Activated CD4-positive, alpha-beta T cell treated with anti-CD3 and anti-CD28 coated beads for 24 hours (primary cell): Measurements from ENCODE around the gene CCL17.
"Not testable (repeated sequence)": the region's sequence is repeated elsewhere in the genome, so short reads cannot be mapped to it uniquely, and the experiment has no call there.

Experiments
- DNase-seq, 2 donors: peaks; one replicate each; pipeline ENCODE4 v3.0.0-alpha.2; 2020; ENCODE audit warnings: low read depth in 2 of 2

The CCL17 gene

DNA sequence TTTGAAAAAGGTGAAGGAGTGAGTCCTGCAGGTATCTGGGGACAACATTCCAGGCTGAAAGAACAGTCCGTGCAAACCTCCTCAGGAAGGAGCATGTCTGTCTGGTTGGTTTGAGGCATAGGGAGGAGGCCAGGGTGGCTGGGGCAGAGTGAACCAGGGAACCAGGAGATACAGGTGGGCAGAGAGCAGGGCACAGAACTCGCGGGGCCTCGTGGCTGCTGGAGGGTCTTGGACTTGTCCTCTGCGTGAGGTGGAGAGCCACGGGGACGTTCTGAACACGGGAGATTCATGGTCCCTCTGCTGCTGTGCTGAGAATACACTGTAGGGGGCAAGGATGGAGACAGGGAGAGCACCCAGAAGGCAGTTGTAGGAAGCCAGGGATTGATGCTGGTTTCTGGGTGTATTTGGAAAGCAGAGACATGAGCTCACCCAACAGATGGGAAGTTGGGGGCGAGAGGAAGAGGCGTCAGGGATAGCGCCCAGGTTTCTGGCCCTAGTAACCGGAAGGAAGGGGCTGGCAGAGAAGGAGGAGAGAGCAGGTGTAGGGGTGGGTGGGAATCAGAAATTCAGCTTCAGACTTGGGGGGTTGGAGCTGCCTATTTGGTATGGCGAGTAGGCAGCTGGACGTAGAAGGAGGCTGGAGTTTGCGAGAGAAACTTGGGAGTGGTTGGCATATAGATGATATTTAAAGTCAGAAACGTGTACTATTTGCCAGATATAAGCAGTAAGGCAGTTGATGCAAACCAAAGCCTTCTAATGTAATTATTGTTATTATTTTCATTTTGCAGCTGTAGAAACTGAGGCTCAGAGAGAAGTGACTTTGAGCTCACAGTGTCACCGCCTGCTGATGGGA lies at the start of gene CCL17:
TSS of gene CCL17 (plus strand) at position 803 of the 853 bp plus-strand sequence. CDS start 9,166 bp downstream, outside the sequence.
- no peak for DNase-seq

DNA sequence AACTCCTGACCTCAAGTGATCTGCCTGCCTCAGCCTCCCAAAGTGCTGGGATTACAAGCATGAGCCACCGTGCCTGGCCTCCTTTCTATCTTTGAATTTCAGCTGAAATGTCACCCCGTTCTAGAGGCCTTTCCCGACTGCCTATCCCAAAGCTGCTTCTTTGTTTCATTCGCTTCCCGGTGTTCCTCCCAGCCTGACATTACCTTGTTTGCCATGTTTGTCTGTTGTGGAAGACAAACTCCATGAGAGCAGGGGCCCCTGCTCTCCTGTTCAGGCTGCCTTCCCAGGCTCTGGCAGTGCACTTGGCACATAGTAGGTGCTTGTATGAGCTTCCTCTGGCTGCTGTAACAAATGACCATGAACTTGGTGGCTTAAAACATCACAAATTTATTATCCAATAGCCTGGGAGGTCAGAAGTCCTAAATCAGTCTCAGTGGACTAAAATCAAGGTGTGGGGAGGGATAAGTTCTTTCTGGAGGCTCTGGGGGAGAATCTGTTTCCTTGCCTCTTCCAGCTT lies 48.6 kb upstream of the CCL17 start:
- no peak for DNase-seq

DNA sequence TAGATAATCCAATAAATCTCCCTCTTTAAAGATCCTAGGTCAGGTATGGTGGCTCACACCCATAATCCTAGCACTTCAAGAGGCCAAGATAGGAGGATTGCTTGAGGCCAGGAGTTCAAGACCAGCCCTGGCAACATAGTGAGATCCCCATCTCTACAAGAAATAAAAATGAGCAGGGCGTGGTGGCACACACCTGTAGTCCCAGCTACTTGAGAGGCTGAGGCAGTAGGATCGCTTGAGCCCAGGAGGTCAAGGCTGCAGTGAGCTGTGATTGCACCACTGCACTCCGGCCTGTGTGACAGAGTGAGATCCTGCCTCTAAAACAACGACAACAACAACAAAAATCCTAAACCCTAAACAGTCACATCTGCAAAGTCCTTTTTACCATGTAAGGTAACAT lies 48.0 kb upstream of the CCL17 start:
- no peak for DNase-seq

DNA sequence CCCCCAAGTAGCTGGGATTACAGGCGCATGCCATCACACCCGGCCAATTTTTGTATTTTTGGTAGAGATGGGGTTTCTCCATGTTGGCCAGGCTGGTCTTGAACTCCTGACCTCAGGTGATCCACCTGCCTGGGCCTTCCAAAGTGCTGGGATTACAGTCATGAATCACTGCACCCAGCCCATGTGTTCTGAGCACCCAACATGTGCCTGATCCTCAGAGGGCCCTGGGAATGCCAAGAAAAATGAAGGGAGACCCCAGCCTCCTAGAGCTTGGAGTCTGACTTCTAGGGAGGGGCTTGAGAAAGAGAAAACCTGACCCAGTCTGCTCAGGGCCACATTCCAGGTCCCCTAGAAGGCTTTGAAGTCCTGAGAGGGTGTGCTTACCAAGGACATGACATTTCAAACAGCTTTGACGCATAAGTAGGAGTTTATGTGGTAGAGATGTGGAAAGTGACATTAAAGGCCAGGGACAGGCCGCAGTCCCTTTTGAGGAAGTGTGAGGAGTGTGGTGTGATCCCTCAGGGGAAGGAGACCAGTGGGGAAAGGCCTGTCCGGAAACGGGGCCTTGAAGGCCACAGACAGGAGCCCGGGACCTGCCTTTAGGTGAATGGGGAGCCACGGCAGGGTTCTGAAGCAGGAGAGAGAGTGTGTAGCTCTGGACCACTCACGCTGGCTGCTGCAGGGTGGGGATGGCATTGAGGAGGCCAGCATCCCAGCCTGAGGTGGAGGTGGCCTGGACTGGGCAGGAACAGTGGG lies 47.1 kb upstream of the CCL17 start:
- DNase-seq = no peak

DNA sequence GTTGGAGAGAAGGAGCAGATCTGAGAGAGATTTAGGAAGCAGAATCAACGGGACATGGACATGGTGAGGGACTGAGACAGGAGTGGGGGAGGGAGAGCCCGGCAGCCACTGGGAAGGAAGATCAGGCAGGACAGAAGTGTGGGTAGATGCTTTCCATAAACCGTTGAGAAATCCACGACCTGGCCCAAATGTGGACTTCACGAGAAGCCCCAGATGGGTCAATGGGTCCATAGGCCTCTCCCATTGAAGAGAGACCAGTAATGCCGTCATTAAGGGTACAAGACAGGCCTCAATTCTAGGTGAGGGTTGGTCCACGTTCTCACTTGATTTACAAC lies 46.5 kb upstream of the CCL17 start:
- DNase-seq = no peak

DNA sequence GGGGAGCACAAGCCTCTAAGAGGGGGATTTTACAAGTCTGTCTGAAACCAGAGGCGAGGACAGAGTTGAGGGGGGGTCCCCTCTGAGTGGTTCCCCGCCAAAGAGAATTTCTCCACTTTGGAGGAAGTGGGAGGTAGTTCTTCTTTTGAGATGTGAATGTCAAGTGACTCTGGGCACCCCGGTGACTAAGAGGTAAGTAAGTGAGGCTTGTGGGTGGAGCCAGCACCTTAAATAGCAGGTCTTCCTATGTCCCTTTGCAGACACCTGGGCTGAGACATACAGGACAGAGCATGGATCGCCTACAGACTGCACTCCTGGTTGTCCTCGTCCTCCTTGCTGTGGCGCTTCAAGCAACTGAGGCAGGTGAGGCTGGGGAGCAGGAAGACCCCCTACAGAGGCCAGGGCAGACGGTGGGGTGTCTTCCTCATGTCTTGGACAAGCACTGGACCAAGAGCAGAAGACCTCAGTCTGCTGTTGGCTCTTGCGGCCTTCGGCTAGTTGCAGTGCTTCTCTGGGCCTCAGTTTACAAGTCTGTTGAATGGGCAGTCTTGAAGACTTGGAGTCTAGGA lies 46.0 kb upstream of the CCL17 start, which contains the start of gene CCL22:
TSS of gene CCL22 (plus strand) at position 257 of the 569 bp plus-strand sequence. CDS start at position 291, 34 bp downstream.
- no peak for DNase-seq

DNA sequence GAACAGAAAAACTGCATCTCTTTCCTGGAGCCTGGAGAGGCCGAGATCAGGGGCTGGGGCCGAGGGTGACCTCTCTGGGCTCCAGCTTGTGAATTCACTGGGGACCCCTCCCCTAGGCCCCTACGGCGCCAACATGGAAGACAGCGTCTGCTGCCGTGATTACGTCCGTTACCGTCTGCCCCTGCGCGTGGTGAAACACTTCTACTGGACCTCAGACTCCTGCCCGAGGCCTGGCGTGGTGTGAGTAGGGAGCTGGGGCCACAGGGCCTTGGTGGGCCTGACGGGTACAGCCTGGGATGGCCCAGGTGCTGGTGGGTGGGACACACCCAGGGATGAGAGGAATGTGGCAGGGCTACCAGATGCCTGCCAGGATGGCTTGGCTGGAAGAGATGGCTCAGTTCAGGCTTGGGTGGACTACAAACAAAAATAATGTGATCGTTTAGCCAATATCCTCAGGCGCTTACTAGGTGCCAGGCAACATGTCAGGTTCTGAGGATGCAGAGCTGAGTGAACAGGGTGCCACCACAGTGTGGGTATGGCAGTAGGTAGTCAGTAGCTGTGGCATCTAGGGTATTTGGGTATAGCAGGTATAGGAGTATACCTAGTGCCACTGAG lies 44.1 kb upstream of the CCL17 start:
- no peak for DNase-seq

DNA sequence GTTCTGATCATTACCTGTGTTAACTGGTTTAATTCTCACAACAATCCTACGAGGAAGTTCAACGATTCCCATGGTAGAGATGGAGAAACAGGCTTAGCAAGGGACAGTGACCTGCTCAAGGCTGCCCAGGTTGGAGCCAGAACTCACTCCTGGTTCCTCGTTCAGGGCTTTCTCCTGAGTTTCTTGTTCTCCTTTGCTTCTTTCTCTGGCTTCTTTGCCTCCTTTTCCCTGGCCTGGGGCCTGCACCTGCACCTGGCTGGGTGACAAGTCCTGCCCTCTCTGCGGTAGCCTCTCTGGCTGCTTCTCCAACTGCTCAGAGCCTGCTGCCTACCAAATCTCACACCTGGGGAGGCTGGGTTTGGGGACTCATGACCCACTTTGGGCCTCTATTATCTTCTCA lies 43.2 kb upstream of the CCL17 start:
- DNase-seq = no peak

DNA sequence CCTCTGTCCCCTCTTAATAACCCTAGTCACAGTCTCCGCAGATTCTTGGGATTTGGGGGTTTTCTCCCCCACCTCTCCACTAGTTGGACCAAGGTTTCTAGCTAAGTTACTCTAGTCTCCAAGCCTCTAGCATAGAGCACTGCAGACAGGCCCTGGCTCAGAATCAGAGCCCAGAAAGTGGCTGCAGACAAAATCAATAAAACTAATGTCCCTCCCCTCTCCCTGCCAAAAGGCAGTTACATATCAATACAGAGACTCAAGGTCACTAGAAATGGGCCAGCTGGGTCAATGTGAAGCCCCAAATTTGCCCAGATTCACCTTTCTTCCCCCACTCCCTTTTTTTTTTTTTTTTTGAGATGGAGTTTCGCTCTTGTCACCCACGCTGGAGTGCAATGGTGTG lies 40.4 kb upstream of the CCL17 start:
- DNase-seq = no peak

DNA sequence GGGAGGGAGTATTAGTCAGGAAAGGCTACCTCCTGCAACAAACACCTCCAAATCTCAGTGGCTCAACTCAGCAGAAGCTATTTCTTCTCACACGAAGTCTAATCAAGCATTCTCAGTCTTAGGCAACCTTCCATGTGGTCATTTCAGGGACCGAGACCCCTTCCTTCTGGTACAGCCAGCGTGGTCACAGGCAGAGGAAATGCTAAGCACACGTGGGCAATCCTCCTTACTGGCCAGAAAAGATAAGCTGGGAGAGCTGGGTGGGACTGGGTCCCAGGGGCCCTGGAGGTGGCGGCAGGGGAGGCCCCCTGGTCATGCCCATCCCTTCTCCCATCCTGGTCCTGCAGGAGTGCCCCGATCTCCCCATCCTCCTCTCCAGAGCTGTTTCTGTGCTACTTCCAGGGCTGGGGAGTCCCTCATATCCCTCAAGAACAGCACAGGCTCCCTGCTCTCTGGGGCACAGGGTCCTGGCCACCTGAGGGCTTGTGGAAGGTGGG lies 38.0 kb upstream of the CCL17 start:
- DNase-seq = no peak

DNA sequence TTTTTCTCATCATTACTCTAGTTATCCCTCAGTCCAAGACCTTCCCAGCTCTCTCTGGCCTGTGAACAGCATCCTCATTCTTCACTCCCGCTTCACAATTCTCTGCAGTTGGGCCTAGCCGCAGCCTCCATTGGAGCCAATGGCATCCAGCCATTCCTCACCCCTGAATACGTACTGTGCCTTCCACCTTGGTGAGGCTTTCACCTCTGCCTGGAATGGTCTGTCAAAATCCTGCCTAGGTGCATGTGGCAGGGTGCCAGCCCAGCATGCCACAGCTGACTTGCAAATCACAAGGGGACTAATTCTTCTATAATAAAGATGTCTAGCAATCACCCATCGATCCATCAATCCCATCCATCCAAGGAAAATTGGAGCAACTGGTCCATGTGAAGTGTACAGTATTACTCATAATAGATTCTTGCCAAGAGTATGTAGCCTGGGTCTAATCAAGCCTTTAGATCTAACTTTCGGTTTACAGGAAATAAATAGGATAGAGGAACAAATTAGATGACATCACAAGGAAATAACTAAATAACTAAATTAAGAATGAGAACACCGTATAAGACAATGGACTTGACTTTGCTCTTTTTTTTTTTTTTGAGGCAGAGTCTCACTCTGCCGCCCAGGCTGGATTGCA lies 37.3 kb upstream of the CCL17 start:
- no peak for DNase-seq

DNA sequence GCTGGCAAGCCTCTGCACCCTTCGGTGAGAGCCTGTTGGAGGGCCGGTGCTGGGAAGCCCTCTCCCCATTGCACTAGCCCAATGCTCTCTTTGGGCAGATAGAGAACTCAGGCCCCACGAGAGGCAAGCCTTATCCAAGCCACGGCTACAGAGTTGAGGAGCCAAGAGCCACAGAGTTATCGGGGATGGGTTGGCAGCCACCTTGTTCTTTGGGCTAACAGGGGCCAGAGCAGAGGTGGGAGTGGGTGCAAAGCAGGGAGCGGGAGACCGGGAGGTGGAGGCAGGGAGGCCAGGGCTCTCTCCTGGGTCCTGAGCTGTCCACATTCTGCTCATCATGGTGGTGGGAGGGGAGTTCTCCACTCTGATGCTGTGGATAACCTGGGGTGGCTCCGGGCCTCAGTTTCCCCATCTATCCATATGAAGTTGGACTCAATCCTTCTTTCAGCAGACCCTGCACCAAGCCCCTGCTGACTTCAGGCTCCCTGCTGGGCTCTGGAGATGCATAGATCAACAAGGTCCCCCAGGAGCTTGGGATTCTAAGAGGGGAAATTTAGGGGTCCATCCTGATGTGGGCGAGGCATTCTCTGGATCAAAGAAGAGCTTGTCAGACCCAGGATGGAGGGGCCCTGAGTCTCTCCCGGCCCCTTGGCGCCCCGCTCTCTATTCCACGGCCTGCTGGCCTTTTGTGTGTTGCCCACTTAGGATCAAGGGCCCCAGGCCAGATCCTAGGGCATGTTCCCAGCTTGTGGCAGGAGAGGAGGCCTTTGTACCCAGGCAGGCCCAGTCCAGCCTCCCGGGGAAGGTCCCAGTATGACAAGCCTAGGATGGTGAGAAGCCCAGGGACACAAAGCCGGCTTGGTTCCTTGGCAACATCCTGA lies 32.8 kb upstream of the CCL17 start:
- DNase-seq = no peak

DNA sequence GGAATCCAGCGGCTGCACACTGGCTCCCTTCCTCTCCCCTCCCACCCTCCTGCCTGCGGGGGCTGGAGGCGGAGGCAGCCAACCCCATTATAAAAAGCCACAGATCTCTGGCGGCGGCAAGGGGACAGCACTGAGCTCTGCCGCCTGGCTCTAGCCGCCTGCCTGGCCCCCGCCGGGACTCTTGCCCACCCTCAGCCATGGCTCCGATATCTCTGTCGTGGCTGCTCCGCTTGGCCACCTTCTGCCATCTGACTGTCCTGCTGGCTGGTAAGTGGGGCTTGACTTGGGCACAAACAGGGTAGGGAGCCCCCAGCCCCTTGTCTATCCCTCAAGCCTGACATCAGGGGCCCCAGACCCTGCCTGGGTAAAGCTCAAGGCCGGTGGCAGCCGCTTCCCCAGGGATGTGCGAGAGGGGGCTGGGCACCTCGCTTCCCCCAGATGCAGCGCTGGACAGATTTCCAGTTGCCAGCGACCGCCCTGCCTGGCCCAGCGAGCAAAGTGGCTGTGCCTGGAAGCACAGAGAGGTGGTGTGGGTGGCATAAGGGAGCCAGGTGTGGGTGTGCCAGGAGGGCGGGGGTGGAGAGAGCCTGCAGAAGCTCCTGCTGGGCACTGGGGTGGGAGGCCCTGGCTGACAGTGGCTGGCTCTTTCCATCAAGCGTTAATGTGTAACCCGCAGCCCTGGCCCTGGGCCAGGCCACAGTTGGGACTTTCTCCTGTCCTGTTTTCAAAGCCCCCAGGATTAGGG lies 32.0 kb upstream of the CCL17 start, which contains the start of gene CX3CL1:
TSS of gene CX3CL1 (plus strand) at position 119 of the 745 bp plus-strand sequence. CDS start at position 198, 79 bp downstream.
- DNase-seq = no peak

DNA sequence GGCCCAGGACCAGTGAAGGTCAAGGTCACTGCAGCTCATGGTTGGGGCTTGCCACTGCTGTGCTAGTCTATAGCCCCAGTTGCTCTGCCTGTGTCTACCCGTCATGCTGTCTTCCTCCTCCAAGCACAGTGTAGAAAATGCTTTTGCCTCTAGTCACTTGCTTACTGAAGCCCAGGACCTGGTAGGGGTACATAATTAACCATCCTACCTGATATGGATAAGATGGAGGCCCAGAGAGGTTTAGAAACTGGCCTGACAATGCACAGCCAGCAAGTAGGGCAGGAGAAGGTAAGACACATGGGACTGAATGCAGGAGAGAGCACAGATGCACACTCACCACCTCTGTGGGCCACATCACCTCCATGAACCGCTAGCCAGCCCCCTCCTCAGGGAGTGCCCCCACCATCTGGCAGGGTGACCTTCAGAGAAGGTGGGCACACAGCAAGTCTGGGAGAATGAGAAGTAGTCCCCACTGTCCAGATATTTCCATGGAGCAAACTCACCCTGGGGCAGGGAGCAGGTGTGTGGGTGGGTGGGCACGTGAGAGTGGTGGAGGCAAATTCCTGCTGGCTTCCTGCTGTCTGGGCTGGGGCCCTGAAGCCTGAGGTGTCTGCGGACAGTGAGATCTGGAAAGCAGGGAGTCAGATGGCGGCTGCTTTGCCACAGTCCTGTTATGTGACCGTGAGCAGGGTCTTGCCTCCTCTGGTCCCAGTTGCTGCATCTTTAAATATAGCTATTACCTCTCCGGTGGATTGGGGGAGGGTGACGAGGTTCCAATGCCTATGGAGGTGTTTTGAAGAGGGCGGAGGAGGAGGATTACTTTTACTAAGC lies 31.2 kb upstream of the CCL17 start:
- DNase-seq = no peak

DNA sequence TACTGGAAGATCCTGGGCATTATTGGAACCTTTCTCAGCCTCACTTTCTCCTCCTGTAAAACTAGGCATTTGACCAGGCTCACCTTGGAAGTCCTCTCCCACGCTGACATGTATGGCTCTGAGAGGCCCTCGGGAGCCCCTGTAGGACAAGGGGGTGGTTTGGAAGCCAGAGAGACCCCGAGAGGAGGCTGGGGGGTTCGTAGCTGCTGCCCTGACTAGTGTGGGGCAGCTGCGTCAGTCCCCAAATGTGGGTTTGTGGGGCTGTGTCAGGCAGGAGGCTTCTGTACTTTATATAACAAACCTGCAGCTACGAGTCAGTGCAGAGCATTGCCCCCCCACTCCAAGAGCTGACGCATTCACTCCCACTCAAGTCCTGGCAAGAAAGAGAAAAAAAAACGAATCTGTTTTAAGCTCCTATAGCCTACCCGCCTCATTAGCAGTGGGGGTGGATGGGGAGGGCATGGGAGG lies 30.5 kb upstream of the CCL17 start:
- no peak for DNase-seq

DNA sequence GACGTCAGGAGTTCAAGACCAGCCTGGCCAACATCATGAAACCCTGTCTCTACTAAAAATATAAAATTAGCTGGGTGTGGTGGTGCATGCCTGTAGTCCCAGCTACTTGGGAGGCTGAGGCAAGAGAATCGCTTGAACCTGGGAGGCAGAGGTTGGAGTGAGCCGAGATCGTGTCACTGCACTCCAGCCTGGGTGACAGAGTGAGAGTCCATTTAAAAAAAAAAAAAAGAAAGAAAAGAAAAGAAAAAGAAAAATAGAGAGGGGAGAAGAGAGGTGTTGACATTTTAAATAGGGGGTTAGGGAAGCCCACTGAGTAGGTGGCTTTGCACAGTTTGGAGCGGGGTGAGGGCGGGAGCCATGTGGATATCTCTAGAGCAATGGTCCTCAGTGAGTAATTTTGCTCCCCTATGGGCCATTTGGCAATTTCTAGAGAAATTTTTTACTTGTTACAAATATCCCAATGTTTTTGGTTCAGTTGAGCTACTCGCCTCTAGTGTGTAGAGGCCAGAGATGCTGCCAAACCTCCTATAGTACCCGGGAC lies 29.6 kb upstream of the CCL17 start:
- DNase-seq = not testable (repeated sequence)

DNA sequence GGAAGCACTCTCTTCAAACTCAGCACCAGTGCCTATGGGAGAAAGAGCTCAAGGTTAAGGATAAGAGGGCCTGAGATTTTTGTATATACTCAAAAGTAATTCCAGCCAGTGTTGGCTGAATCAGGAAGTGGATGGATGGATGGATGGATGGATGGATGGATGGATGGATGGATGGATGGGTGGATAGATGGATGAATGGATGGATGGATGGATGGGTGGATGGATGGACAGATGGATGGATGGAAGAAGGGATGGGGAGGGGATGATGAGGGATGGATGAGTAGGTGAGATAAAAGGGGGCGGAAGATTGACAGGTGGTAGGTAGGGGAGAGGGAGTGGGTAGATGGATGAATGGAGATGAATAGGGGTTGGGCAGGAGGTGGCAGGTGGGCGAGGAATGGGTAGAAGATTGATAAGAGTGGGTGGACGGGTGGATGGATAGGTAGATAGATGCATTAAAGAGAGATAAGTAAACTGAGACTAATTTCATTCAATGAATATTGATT lies 28.2 kb upstream of the CCL17 start:
- DNase-seq = no peak
